Osteoblast (primary cell): ENCODE data around the gene TPGS1. TPM values are rescaled to one million over a fixed set of nuclear protein-coding genes. Genes with fewer than 3 reads are reported as not detected.

Experiments used
- DNase-seq: peaks from one replicate; pipeline ENCODE4 v3.0.0; 2011; ENCODE audit warnings: low spot score, mixed read lengths; ENCODE audit not compliant: insufficient read length; ENCODE audit errors: missing footprints
- H2AFZ ChIP-seq: 2 replicates; pipeline ENCODE4 v1.6.0; 2011; ENCODE audit warnings: mild to moderate bottlenecking, low read length
- H3K27ac ChIP-seq: 2 replicates; pipeline ENCODE4 v1.5.1; 2011; ENCODE audit warnings: mild to moderate bottlenecking, low read depth, low read length, moderate library complexity
- H3K27me3 ChIP-seq: 2 replicates; pipeline ENCODE4 v1.6.0; 2012; ENCODE audit warnings: mild to moderate bottlenecking, control low read depth, inconsistent platforms, low read length, moderate library complexity; ENCODE audit not compliant: insufficient read depth
- H3K36me3 ChIP-seq: 2 replicates; pipeline ENCODE4 v1.5.1; 2011; ENCODE audit warnings: mild to moderate bottlenecking, low read length, control low read depth, moderate library complexity; ENCODE audit not compliant: insufficient read depth
- H3K4me1 ChIP-seq: 2 replicates; pipeline ENCODE4 v1.5.1; 2011; ENCODE audit warnings: mild to moderate bottlenecking, low read length, control low read depth, moderate library complexity; ENCODE audit not compliant: insufficient read depth
- H3K4me2 ChIP-seq: 2 replicates; pipeline ENCODE4 v1.6.0; 2011; ENCODE audit warnings: mild to moderate bottlenecking, low read length; ENCODE audit not compliant: insufficient read depth
- H3K4me3 ChIP-seq: fragments of 200-600 bp; sonication (generic); 3 replicates; pipeline ENCODE4 v1.5.1; 2012; ENCODE audit warnings: mild to moderate bottlenecking, low read length, inconsistent platforms; ENCODE audit not compliant: insufficient read depth
- H3K79me2 ChIP-seq: 2 replicates; pipeline ENCODE4 v1.6.0; 2012; ENCODE audit warnings: mild to moderate bottlenecking, low read length, control low read depth, inconsistent platforms; ENCODE audit not compliant: insufficient read depth
- H3K9me3 ChIP-seq: 2 replicates; pipeline ENCODE4 v1.5.1; 2011; ENCODE audit warnings: low read depth, low read length, control low read depth
- H4K20me1 ChIP-seq: 2 replicates; pipeline ENCODE4 v1.6.0; 2012; ENCODE audit warnings: mild to moderate bottlenecking, low read length, control low read depth; ENCODE audit not compliant: insufficient read depth
- total RNA-seq: library from RNA; depleted of rRNA; stranded (reverse); fragments of >200 nt; gene quantifications from 2 replicates; pipeline ENCODE4 v1.2.3, GENCODE V29; 2012
- TF ChIP-seq, protein P1 (sequence below): IDR thresholded peaks from 2 replicates; pipeline ENCODE4 v1.5.1; 2011; ENCODE audit warnings: mild to moderate bottlenecking, low read depth, low read length, moderate library complexity; ENCODE audit errors: extremely low read depth

Gene TPGS1
- total RNA-seq, 1 donor = 47.8 TPM

DNA sequence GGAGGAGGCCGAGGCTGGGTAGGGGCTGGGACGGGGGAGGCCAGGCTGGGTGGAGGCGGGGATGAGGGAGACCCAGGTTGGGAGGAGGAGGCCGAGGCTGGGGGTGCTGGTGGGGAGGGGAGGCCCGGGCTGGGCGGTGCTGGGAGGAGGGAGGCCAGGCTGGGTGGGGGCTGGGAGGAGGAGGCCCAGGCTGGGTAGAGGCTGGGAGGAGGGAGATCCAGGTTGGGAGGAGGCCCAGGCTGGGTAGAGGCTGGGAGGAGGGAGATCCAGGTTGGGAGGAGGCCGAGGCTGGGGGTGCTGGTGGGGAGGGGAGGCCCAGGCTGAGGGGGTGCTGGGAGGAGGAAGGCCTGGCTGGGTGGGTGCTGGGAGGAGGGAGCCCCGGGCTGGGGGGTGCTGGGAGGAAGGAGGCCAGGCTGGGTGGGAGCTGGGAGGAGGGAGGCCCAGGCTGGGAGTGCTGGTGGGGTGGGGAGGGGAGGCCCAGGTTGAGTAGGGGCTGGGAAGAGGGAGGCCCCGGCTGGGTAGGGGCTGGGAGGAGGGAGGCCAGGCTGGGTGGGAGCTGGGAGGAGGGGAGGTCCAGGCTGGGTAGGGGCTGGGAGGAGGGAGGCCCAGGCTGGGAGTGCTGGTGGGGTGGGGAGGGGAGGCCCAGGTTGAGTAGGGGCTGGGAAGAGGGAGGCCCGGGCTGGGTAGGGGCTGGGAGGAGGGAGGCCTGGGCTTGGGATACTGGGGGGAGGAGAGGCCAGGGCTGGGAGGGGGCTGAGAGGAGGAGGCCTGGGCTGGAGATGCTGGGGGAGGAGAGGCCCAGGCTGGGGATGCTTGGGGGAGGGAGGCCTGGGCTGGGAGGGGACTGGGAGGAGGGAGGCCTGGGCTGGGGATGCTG, 10.7 kb downstream of the TPGS1 start:
- H3K36me3 ChIP-seq = peaks cover 5% of the 10 kb centered on the region
- no peak overlapping the region for H2AFZ ChIP-seq
- DNase-seq = no peak
- no peaks in the 10 kb centered on the region for H3K27me3 ChIP-seq
- TF ChIP-seq, protein P1, sequence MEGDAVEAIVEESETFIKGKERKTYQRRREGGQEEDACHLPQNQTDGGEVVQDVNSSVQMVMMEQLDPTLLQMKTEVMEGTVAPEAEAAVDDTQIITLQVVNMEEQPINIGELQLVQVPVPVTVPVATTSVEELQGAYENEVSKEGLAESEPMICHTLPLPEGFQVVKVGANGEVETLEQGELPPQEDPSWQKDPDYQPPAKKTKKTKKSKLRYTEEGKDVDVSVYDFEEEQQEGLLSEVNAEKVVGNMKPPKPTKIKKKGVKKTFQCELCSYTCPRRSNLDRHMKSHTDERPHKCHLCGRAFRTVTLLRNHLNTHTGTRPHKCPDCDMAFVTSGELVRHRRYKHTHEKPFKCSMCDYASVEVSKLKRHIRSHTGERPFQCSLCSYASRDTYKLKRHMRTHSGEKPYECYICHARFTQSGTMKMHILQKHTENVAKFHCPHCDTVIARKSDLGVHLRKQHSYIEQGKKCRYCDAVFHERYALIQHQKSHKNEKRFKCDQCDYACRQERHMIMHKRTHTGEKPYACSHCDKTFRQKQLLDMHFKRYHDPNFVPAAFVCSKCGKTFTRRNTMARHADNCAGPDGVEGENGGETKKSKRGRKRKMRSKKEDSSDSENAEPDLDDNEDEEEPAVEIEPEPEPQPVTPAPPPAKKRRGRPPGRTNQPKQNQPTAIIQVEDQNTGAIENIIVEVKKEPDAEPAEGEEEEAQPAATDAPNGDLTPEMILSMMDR = no peak
- H3K4me3 ChIP-seq = no peak overlapping the region
- no peaks in the 10 kb centered on the region for H3K9me3 ChIP-seq
- H3K4me1 ChIP-seq = no peaks in the 10 kb centered on the region
- no peaks in the 10 kb centered on the region for H3K79me2 ChIP-seq
- peaks cover 17% of the 10 kb centered on the region for H4K20me1 ChIP-seq
- no peak overlapping the region for H3K27ac ChIP-seq
- H3K4me2 ChIP-seq = no peak overlapping the region

DNA sequence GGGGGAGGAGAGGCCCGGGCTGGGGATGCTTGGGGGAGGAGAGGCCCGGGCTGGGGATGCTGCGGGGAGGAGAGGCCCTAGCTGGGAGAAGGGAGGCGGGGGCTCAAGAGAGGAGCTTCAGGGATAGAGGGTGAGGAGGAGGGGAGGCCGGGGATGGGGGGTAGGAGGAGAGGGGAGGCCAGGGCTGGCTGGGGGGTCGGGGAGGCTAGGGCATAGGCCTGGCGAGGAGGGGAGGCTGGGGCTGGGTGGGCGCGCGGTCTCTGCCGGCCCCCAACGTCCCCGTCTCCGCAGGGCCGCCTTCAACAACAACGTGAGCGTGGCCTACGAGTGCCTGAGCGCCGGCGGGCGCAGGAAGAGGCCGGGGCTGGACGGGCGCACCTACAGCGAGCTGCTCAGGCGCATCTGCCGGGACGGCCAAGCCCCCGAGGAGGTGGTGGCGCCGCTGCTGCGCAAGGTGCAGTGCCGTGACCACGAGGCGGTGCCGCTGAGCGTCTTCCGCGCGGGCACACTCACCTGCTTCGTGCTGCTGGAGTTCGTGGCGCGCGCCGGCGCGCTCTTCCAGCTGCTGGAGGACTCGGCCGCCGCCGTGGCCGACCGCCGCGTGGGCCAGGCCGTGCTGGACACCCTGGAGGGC, 11.4 kb downstream of the TPGS1 start:
- DNase-seq = no peak
- no peak overlapping the region for H3K27ac ChIP-seq
- H3K36me3 ChIP-seq = peaks cover 5% of the 10 kb centered on the region
- TF ChIP-seq, protein P1 = no peak
- H4K20me1 ChIP-seq = peaks cover 12% of the 10 kb centered on the region
- H3K79me2 ChIP-seq = no peaks in the 10 kb centered on the region
- H3K9me3 ChIP-seq = no peaks in the 10 kb centered on the region
- H2AFZ ChIP-seq = no peak overlapping the region
- no peak overlapping the region for H3K4me2 ChIP-seq
- no peaks in the 10 kb centered on the region for H3K4me1 ChIP-seq
- H3K27me3 ChIP-seq = no peaks in the 10 kb centered on the region
- H3K4me3 ChIP-seq = no peak overlapping the region

DNA sequence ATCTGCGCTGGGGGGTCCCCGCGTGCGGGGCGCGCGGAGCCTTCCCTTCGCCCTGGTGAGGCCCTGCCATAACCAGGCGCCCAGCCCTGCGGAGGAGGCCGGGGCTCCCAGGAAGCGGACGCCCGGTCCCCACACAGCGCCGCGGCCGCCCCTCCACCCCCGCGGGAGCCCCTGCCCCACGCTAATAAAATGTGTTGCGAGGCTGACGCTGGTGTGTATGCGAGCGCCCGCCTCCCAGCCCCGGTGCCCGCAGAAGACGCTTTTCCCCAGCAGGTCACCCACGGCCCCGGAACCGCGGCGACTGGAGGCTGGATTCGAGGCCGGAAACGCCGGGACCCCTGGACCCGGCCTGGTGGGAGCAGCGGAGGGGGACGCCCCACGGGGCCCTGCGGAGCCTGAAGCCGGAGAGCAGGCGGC, 12.2 kb downstream of the TPGS1 start:
- DNase-seq = no peak
- no peaks in the 10 kb centered on the region for H3K79me2 ChIP-seq
- H4K20me1 ChIP-seq = peaks cover 4% of the 10 kb centered on the region
- H3K4me3 ChIP-seq = no peak overlapping the region
- H2AFZ ChIP-seq = no peak overlapping the region
- TF ChIP-seq, protein P1 = no peak
- H3K27me3 ChIP-seq = no peaks in the 10 kb centered on the region
- H3K4me1 ChIP-seq = peaks cover 3% of the 10 kb centered on the region
- no peak overlapping the region for H3K4me2 ChIP-seq
- no peak overlapping the region for H3K27ac ChIP-seq
- H3K9me3 ChIP-seq = no peaks in the 10 kb centered on the region
- H3K36me3 ChIP-seq = no peaks in the 10 kb centered on the region

DNA sequence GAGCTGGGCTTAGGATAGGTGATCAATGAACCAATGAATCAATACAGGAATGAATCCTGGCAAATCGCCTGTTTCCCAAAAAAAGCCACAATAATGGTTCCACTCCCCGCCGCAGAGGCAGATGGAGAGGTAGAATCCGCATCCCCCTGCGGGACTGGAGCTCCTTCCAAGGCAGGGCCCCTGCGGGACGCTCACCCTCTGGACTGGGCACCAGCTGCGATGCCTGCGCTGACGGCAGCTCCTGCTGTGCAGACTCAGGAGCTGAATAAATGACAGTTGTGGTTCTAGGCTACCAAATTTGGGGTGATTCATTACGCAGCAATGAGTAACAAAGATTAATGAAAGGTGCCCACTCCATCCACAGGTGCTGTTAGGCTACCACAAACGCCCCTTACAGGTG, 15.4 kb downstream of the TPGS1 start:
- TF ChIP-seq, protein P1 = no peak
- peaks cover 3% of the 10 kb centered on the region for H3K4me1 ChIP-seq
- no peak for DNase-seq

More for the DNA sequence above, 15.4 kb downstream of the TPGS1 start:
- Histone ChIP-seq H3K4me3 (no peak overlapping the region), H3K27ac (no peak overlapping the region), H2AFZ (no peak overlapping the region), H3K27me3 (no peaks in the 10 kb centered on the region), H3K79me2 (no peaks in the 10 kb centered on the region), H3K9me3 (no peaks in the 10 kb centered on the region), H4K20me1 (no peaks in the 10 kb centered on the region), H3K4me2 (no peak overlapping the region), H3K36me3 (no peaks in the 10 kb centered on the region)
